ENCODE measurements around the gene LSAMP. TPM values are rescaled to one million over a fixed set of nuclear protein-coding genes. Genes with fewer than 3 reads are reported as not detected.

Gene LSAMP
- total and polyA plus RNA-seq, 2 of the 8 experiments (the other 6 are each of a cell fraction or from before 2014, with no cell fraction given): 1.8 to 5.7 TPM

GRCh38 chr3:116265976-116266584 lies 179.2 kb downstream of the LSAMP start:
- ChIA-PET CTCF (ENCODE audit: partially characterized antibody) (interaction anchor here (1.6 kb wide), 1 partner anchor 15 kb away, joined by 4 read pairs; no protein-coding TSS in a partner anchor), POLR2A (ENCODE audit: partially characterized antibody) (no interaction called here)
- Histone ChIP-seq H3K9me3 (ENCODE audit: insufficient read depth in 2 of 2, low read depth in 1 of 2, low read length in 1 of 2) (no peaks in the 10 kb centered on the region), H2BK5ac (ENCODE audit: low read depth, low read length) (no peak overlapping the region), H3K79me1 (ENCODE audit: low read depth, low read length) (no peaks in the 10 kb centered on the region), H3K27ac (ENCODE audit: low read depth, low read length) (no peak overlapping the region), H2BK15ac (ENCODE audit: low read length) (no peak overlapping the region), H4K20me1 (replicated peaks in 1 of 2; ENCODE audit: control insufficient read depth in 1 of 2, insufficient read depth in 2 of 2, low read length in 2 of 2) (peaks cover 0 to 4% of the 10 kb centered on the region in 2 experiments), H3K23me2 (ENCODE audit: low read depth, low read length) (no peaks in the 10 kb centered on the region; the same call in 1 of the 2 replicates), H3K14ac (ENCODE audit: insufficient read length) (no peak overlapping the region), H3K9ac (replicated peaks in 1 of 4; ENCODE audit: extremely low read depth in 1 of 4, low read depth in 3 of 4, low read length in 3 of 4) (no peak overlapping the region), H2BK12ac (ENCODE audit: low read depth, low read length) (no peak overlapping the region), H4K8ac (ENCODE audit: extremely low read depth, insufficient read depth, low read length) (no peak overlapping the region), H3K4me3 (ENCODE audit: extremely low read depth in 1 of 4, insufficient read depth in 2 of 4, low read depth in 3 of 4, low read length in 4 of 4) (no peak overlapping the region), H3K56ac (replicated peaks; ENCODE audit: insufficient read length, low read depth, low read length) (no peak overlapping the region), H4K91ac (replicated peaks; ENCODE audit: insufficient read length, low read length) (no peak overlapping the region), H3K4me2 (ENCODE audit: insufficient read depth in 1 of 2, low read depth in 2 of 2, low read length in 2 of 2) (no peak overlapping the region), H3K27me3 (replicated peaks in 1 of 4; ENCODE audit: control insufficient read depth in 3 of 4, extremely low read depth in 1 of 4, insufficient read depth in 3 of 4, low read length in 3 of 4) (peaks cover 3 to 13% (median 10%) of the 10 kb centered on the region in 4 experiments; a peak in 6 of 7 replicates), H3K4ac (replicated peaks; ENCODE audit: insufficient read length, low read depth, low read length) (no peak overlapping the region), H4K5ac (ENCODE audit: insufficient read length, low read depth, low read length) (no peak overlapping the region), H3K79me2 (ENCODE audit: control insufficient read depth in 1 of 2, insufficient read depth in 2 of 2, low read length in 2 of 2) (no peaks in the 10 kb centered on the region), H3K4me1 (replicated peaks in 1 of 4; ENCODE audit: control insufficient read depth in 3 of 4, insufficient read depth in 4 of 4, low read length in 3 of 4) (peaks cover 0 to 4% (median 0%) of the 10 kb centered on the region in 4 experiments; a peak in 3 of 7 replicates), H3K36me3 (ENCODE audit: control insufficient read depth in 2 of 4, insufficient read depth in 4 of 4, low read length in 3 of 4) (no peaks in the 10 kb centered on the region), H2AK5ac (ENCODE audit: low read depth, low read length) (no peak overlapping the region), H2BK120ac (replicated peaks; ENCODE audit: low read depth, low read length) (no peak overlapping the region), H3K18ac (ENCODE audit: extremely low read depth, low read length) (no peak overlapping the region), H2AFZ (ENCODE audit: low read length) (no peak overlapping the region), H2BK20ac (ENCODE audit: low read length) (no peak overlapping the region), H3K23ac (ENCODE audit: insufficient read length) (no peak overlapping the region)
- FAIRE-seq (no peak), DNase-seq (ENCODE audit: low read depth in 1 of 2, low spot score in 2 of 2) (no peak)
- 94% methylated on average over 1 of the region's 1 CpG; no CpG with 5 or more reads in 1 of the 2 experiments for WGBS, 2 experiments (ENCODE audit: extremely low coverage in 1 of 2, insufficient coverage in 1 of 2, insufficient read length in 1 of 2, insufficient replicate concordance in 2 of 2, low coverage in 1 of 2, low lambda C conversion rate in 2 of 2, missing lambda C conversion rate in 1 of 2)
- no peak for TF ChIP-seq JUN (IDR thresholded peaks at IDR 0.05; ENCODE audit: low read depth, low read length)
- no peak for TF ChIP-seq TBP (IDR thresholded peaks at IDR 0.05; ENCODE audit: low read depth, low read length)
- no peak for TF ChIP-seq SIRT6 (IDR thresholded peaks at IDR 0.05; ENCODE audit: low read length)
- no peak for TF ChIP-seq JUND (IDR thresholded peaks at IDR 0.05; ENCODE audit: low read length)
- no peak for TF ChIP-seq RBBP5 (IDR thresholded peaks at IDR 0.05; ENCODE audit: borderline replicate concordance, low read depth, low read length)
- TF ChIP-seq YY1 (IDR thresholded peaks at IDR 0.05; ENCODE audit: low read depth, low read length): no peak
- no peak for TF ChIP-seq CTCF (IDR thresholded peaks at IDR 0.05; ENCODE audit: control extremely low read depth in 1 of 3, insufficient read depth in 1 of 3, low read depth in 1 of 3, low read length in 3 of 3)
- TF ChIP-seq BRCA1 (IDR thresholded peaks at IDR 0.05; ENCODE audit: low read depth, low read length): no peak
- TF ChIP-seq GTF2F1 (IDR thresholded peaks at IDR 0.05; ENCODE audit: borderline replicate concordance, low read depth, low read length): no peak
- no peak for TF ChIP-seq TAF1 (IDR thresholded peaks at IDR 0.05; ENCODE audit: low read depth, low read length)
- no peak for TF ChIP-seq SUZ12 (IDR thresholded peaks at IDR 0.05; ENCODE audit: low read length)
- no peak for TF ChIP-seq SIX5 (IDR thresholded peaks at IDR 0.05; ENCODE audit: low read depth, low read length)

All from H1 (cell line).